Ectodermal cell (in vitro differentiated cells): ENCODE results near the gene GJD3.
A peak's percentile ranks its signal among the peaks of the same experiment; 100 is the strongest.

Source experiments
- H3K27ac ChIP-seq: 2 replicates; pipeline ENCODE4 v1.7.0; 2013; ENCODE audit warnings: mild to moderate bottlenecking, low read depth, low read length; ENCODE audit not compliant: insufficient read depth, poor library complexity, severe bottlenecking
- H3K27me3 ChIP-seq: 2 replicates; pipeline ENCODE4 v1.7.0; 2013; ENCODE audit warnings: mild to moderate bottlenecking, low read length; ENCODE audit not compliant: insufficient read depth, control insufficient read depth, poor library complexity, severe bottlenecking
- H3K36me3 ChIP-seq: one replicate; pipeline ENCODE4 v1.7.0; 2013; ENCODE audit warnings: low read length; ENCODE audit not compliant: control insufficient read depth, insufficient read depth
- H3K4me1 ChIP-seq: one replicate; pipeline ENCODE4 v1.7.0; 2013; ENCODE audit warnings: low read length; ENCODE audit not compliant: control insufficient read depth, insufficient read depth
- H3K4me3 ChIP-seq: 2 replicates; pipeline ENCODE4 v1.7.0; 2013; ENCODE audit warnings: low read depth, low read length, control low read depth; ENCODE audit not compliant: insufficient read depth
- H3K9me3 ChIP-seq: 2 replicates; pipeline ENCODE4 v1.7.0; 2013; ENCODE audit warnings: mild to moderate bottlenecking, low read length, moderate library complexity; ENCODE audit not compliant: control insufficient read depth
- WGBS, 2 experiments: methylation state at CpG; one replicate each; pipeline ENCODE4 v1.1.7; 2013; ENCODE audit warnings: missing lambda C conversion rate in 2 of 2; 5-methylcytosine and 5-hydroxymethylcytosine counted together

Gene GJD3

GRCh38 chr17:40321524-40321929 lies 43.0 kb downstream of the GJD3 start:
- Histone ChIP-seq H3K27ac (no peak overlapping the region), H3K9me3 (no peaks in the 10 kb centered on the region), H3K4me1 (peaks cover 38% of the 10 kb centered on the region), H3K4me3 (no peak overlapping the region), H3K27me3 (peaks cover 25% of the 10 kb centered on the region), H3K36me3 (no peaks in the 10 kb centered on the region)
- 80 to 83% methylated on average over 4 of the region's 4 CpGs for WGBS, 2 experiments

- Histone ChIP-seq H3K4me3 (no peak overlapping the region), H3K9me3 (no peaks in the 10 kb centered on the region), H3K36me3 (no peaks in the 10 kb centered on the region), H3K27ac (no peak overlapping the region), H3K27me3 (peaks cover 31% of the 10 kb centered on the region), H3K4me1 (peaks cover 44% of the 10 kb centered on the region)
- WGBS, 2 experiments: 61 to 62% methylated on average over 15 to 19 of the region's 19 CpGs
Observed at GRCh38 chr17:40320756-40321523, 43.6 kb downstream of the GJD3 start.

- no peak overlapping the region for H3K27ac ChIP-seq
- peaks cover 37% of the 10 kb centered on the region for H3K27me3 ChIP-seq
- H3K4me1 ChIP-seq: peaks cover 52% of the 10 kb centered on the region
- no peaks in the 10 kb centered on the region for H3K9me3 ChIP-seq
- no peak overlapping the region for H3K4me3 ChIP-seq
- 84 to 90% methylated on average over 11 of the region's 11 CpGs for WGBS, 2 experiments
- H3K36me3 ChIP-seq: no peaks in the 10 kb centered on the region
Observed at GRCh38 chr17:40319651-40320540, 44.6 kb downstream of the GJD3 start.

GRCh38 chr17:40318830-40319391 lies 45.6 kb downstream of the GJD3 start:
- Histone ChIP-seq H3K27ac (no peak overlapping the region), H3K4me3 (peak overlapping the region; percentile 89), H3K9me3 (no peaks in the 10 kb centered on the region), H3K4me1 (peaks cover 60% of the 10 kb centered on the region), H3K36me3 (no peaks in the 10 kb centered on the region), H3K27me3 (peaks cover 37% of the 10 kb centered on the region)
- 21 to 25% methylated on average over 13 of the region's 13 CpGs for WGBS, 2 experiments

GRCh38 chr17:40317880-40318829 lies 46.4 kb downstream of the GJD3 start:
- H3K27ac ChIP-seq: no peak overlapping the region
- H3K4me1 ChIP-seq: peaks cover 64% of the 10 kb centered on the region
- peak overlapping the region; percentile 89 for H3K4me3 ChIP-seq
- WGBS, 2 experiments: 0 to 1% methylated on average over 70 of the region's 70 CpGs
- H3K36me3 ChIP-seq: no peaks in the 10 kb centered on the region
- H3K27me3 ChIP-seq: peaks cover 37% of the 10 kb centered on the region
- H3K9me3 ChIP-seq: no peaks in the 10 kb centered on the region

- Histone ChIP-seq H3K27me3 (peaks cover 37% of the 10 kb centered on the region), H3K4me3 (peak overlapping the region; percentile 89), H3K36me3 (no peaks in the 10 kb centered on the region), H3K27ac (peak overlapping the region; percentile 67), H3K9me3 (no peaks in the 10 kb centered on the region), H3K4me1 (peaks cover 70% of the 10 kb centered on the region)
- 8 to 15% methylated on average over 6 of the region's 6 CpGs for WGBS, 2 experiments
Observed at GRCh38 chr17:40317345-40317873, 47.1 kb downstream of the GJD3 start.

- Histone ChIP-seq H3K9me3 (no peaks in the 10 kb centered on the region), H3K27me3 (peaks cover 37% of the 10 kb centered on the region), H3K4me1 (peaks cover 74% of the 10 kb centered on the region), H3K36me3 (no peaks in the 10 kb centered on the region), H3K27ac (peak overlapping the region; percentile 67), H3K4me3 (peak overlapping the region; percentile 38)
- WGBS, 2 experiments: 4 to 5% methylated on average over 38 of the region's 38 CpGs
Observed at GRCh38 chr17:40316571-40317344, 47.8 kb downstream of the GJD3 start.

- H3K4me3 ChIP-seq: no peak overlapping the region
- H3K27me3 ChIP-seq: peaks cover 37% of the 10 kb centered on the region
- H3K9me3 ChIP-seq: no peaks in the 10 kb centered on the region
- no peak overlapping the region for H3K27ac ChIP-seq
- H3K36me3 ChIP-seq: no peaks in the 10 kb centered on the region
- peaks cover 74% of the 10 kb centered on the region for H3K4me1 ChIP-seq
- WGBS, 2 experiments: 58 to 64% methylated on average over 8 to 9 of the region's 9 CpGs
Observed at GRCh38 chr17:40315678-40316570, 48.6 kb downstream of the GJD3 start.
